Measurements from ENCODE around the gene OR52J3. TPM values are rescaled to one million over a fixed set of nuclear protein-coding genes. Genes with fewer than 3 reads are reported as not detected.

The OR52J3 gene
- total RNA-seq, 4 donors from 2014 or later: not detected

GRCh38 chr11:5092821-5093585 is 46.7 kb downstream of the OR52J3 start:
- no peaks in the 10 kb centered on the region for H3K27me3 ChIP-seq
- no peaks in the 10 kb centered on the region for H3K9me3 ChIP-seq
- no peak for TF ChIP-seq POLR2A (IDR thresholded peaks at IDR 0.05)
- no peak for TF ChIP-seq CTCF (IDR thresholded peaks at IDR 0.05)
- no peak for TF ChIP-seq EP300 (IDR thresholded peaks at IDR 0.05)
- H3K27ac ChIP-seq: no peak overlapping the region
- no peaks in the 10 kb centered on the region for H3K4me1 ChIP-seq
- 86% methylated on average over 8 of the region's 8 CpGs for WGBS, 2 donors
- no peak for DNase-seq (ENCODE audit: low spot score in 2 of 2)
- H3K4me3 ChIP-seq: no peak overlapping the region
- H3K36me3 ChIP-seq: no peaks in the 10 kb centered on the region

- Histone ChIP-seq H3K27ac (no peak overlapping the region), H3K36me3 (no peaks in the 10 kb centered on the region), H3K4me1 (no peaks in the 10 kb centered on the region), H3K9me3 (no peaks in the 10 kb centered on the region), H3K27me3 (no peaks in the 10 kb centered on the region), H3K4me3 (no peak overlapping the region)
- no peak for DNase-seq (ENCODE audit: low spot score in 2 of 2)
- WGBS, 2 donors: 80 to 89% methylated on average over 2 of the region's 2 CpGs
- TF ChIP-seq EP300 (IDR thresholded peaks at IDR 0.05) (no peak), POLR2A (IDR thresholded peaks at IDR 0.05) (no peak), CTCF (IDR thresholded peaks at IDR 0.05) (no peak)
These were observed 49.7 kb downstream of the OR52J3 start for GRCh38 chr11:5096011-5096410.

Other genes starting within 250 kb of the OR52J3 start
- not detected for gene OR52R1, start 242.1 kb upstream of the OR52J3 start, total RNA-seq
- not detected for gene OR51F2, start 225.2 kb upstream of the OR52J3 start, total RNA-seq
- gene OR51S1, start 197.3 kb upstream of the OR52J3 start, total RNA-seq: not detected
- gene OR51T1, start 164.6 kb upstream of the OR52J3 start, total RNA-seq: not detected
- gene OR51A7, start 142.7 kb upstream of the OR52J3 start, total RNA-seq: not detected
- not detected for gene OR51G2, start 127.2 kb upstream of the OR52J3 start, total RNA-seq
- gene OR51G1, start 122.2 kb upstream of the OR52J3 start, total RNA-seq: not detected
- not detected for gene OR51A4, start 98.9 kb upstream of the OR52J3 start, total RNA-seq
- gene OR51A2, start 90.8 kb upstream of the OR52J3 start, total RNA-seq: not detected
- not detected for gene OR51L1, start 51.7 kb upstream of the OR52J3 start, total RNA-seq
- not detected for gene OR52E2, start 13.1 kb downstream of the OR52J3 start, total RNA-seq
- gene OR52E1, start 23.0 kb downstream of the OR52J3 start, total RNA-seq: not detected
- gene OR52A5, start 91.8 kb downstream of the OR52J3 start, total RNA-seq: not detected
- gene OR52A1, start 108.2 kb downstream of the OR52J3 start, total RNA-seq: not detected
- not detected for gene OR51V1, start 154.2 kb downstream of the OR52J3 start, total RNA-seq
- gene HBB, start 180.5 kb downstream of the OR52J3 start, total RNA-seq: 100 to 1,000 TPM in 2 of 4 donors, 10 to 100 TPM in 1, not detected in 1; 61.6 to 425 (median 151) TPM
- 1 to 10 TPM in 1 of 4 donors, not detected in 3; 5.4 TPM for gene HBD, start 188.0 kb downstream of the OR52J3 start, total RNA-seq
- gene HBG1, start 203.3 kb downstream of the OR52J3 start, total RNA-seq: not detected
- not detected for gene HBG2, start 208.3 kb downstream of the OR52J3 start, total RNA-seq
- not detected for gene HBE1, start 223.4 kb downstream of the OR52J3 start, total RNA-seq